ENCODE measurements around the gene CYP1B1. TPM values are rescaled to one million over a fixed set of nuclear protein-coding genes. Genes with fewer than 3 reads are reported as not detected.

The CYP1B1 gene
- total and polyA plus RNA-seq, 2 donors (not counting 1 experiment from before 2014, with no cell fraction given), result 43.2 to 94.1 TPM

DNA sequence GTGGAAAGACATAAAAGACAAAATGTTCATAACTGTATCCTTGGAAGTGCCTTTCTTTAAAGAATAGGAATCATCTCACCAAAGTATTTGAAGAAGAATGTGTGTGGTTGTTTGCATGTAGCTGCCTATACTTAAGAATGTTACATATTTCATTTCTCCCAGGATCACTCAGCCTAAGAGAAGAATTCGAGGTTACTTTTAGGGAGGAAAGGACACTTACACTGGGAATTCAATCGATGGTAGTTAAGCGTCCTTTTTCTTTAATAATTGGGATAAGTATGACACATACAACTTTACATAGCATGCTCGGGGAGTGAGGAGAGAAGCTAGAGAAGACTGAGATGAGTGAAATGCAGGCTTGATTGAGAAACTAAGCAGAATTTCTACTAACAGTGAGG is 22.0 kb upstream of the CYP1B1 start:
- Histone ChIP-seq H3K27ac (ENCODE audit: insufficient read depth, low read length) (peak overlapping the region; percentile 46), H3K27me3 (ENCODE audit: control insufficient read depth, insufficient read depth, low read length) (peaks cover 2% of the 10 kb centered on the region), H4K20me1 (ENCODE audit: control insufficient read depth, extremely low read depth, insufficient read depth, low read length) (no peaks in the 10 kb centered on the region), H3K4me2 (ENCODE audit: extremely low read depth, insufficient read depth, low read length) (no peak overlapping the region), H3K9ac (ENCODE audit: insufficient read depth, low read length) (no peak overlapping the region), H3K4me3 (replicated peaks in 1 of 4; ENCODE audit: control extremely low read depth in 1 of 4, insufficient read depth in 1 of 4, low read depth in 3 of 4, low read length in 4 of 4) (peak overlapping the region in 1 of 4 experiments; percentile 29), H3K4me1 (ENCODE audit: control insufficient read depth, extremely low read depth, insufficient read depth, low read length) (peaks cover 11% of the 10 kb centered on the region), H2AFZ (ENCODE audit: low read length) (no peak overlapping the region), H3K9me3 (ENCODE audit: control insufficient read depth, insufficient read depth, low read depth, low read length) (no peaks in the 10 kb centered on the region), H3K36me3 (ENCODE audit: control insufficient read depth, insufficient read depth, low read length) (no peaks in the 10 kb centered on the region), H3K79me2 (ENCODE audit: control insufficient read depth, insufficient read depth, low read length) (no peaks in the 10 kb centered on the region)
- TF ChIP-seq CTCF (conservative IDR thresholded peaks at IDR 0.05 in 1 of 2, IDR thresholded peaks at IDR 0.05 in 1 of 2; ENCODE audit: low read depth in 1 of 2, low read length in 2 of 2) (no peak), EZH2 (IDR thresholded peaks at IDR 0.05; ENCODE audit: low read length, missing control alignments) (no peak)
- DNase-seq (ENCODE audit: low read depth in 2 of 2), result peak; percentile 23 to 78

- Histone ChIP-seq H3K27ac (ENCODE audit: insufficient read depth, low read length) (no peak overlapping the region), H2AFZ (ENCODE audit: low read length) (no peak overlapping the region), H3K27me3 (ENCODE audit: control insufficient read depth, insufficient read depth, low read length) (peaks cover 2% of the 10 kb centered on the region), H3K4me3 (replicated peaks in 1 of 4; ENCODE audit: control extremely low read depth in 1 of 4, insufficient read depth in 1 of 4, low read depth in 3 of 4, low read length in 4 of 4) (no peak overlapping the region), H3K79me2 (ENCODE audit: control insufficient read depth, insufficient read depth, low read length) (no peaks in the 10 kb centered on the region), H3K9me3 (ENCODE audit: control insufficient read depth, insufficient read depth, low read depth, low read length) (no peaks in the 10 kb centered on the region), H3K4me2 (ENCODE audit: extremely low read depth, insufficient read depth, low read length) (no peak overlapping the region), H3K9ac (ENCODE audit: insufficient read depth, low read length) (no peak overlapping the region), H3K36me3 (ENCODE audit: control insufficient read depth, insufficient read depth, low read length) (no peaks in the 10 kb centered on the region), H4K20me1 (ENCODE audit: control insufficient read depth, extremely low read depth, insufficient read depth, low read length) (no peaks in the 10 kb centered on the region), H3K4me1 (ENCODE audit: control insufficient read depth, extremely low read depth, insufficient read depth, low read length) (peaks cover 16% of the 10 kb centered on the region)
- DNase-seq (ENCODE audit: low read depth in 2 of 2), result peak in 1 of 2 donors; percentile 36
- TF ChIP-seq CTCF (conservative IDR thresholded peaks at IDR 0.05 in 1 of 2, IDR thresholded peaks at IDR 0.05 in 1 of 2; ENCODE audit: low read depth in 1 of 2, low read length in 2 of 2), result no peak
- TF ChIP-seq EZH2 (IDR thresholded peaks at IDR 0.05; ENCODE audit: low read length, missing control alignments), result no peak
Observed at GRCh38 chr2:38097258-38097987, 21.5 kb upstream of the CYP1B1 start.

- H3K9me3 ChIP-seq (ENCODE audit: control insufficient read depth, insufficient read depth, low read depth, low read length), result no peaks in the 10 kb centered on the region
- H3K27ac ChIP-seq (ENCODE audit: insufficient read depth, low read length), result no peak overlapping the region
- H3K4me1 ChIP-seq (ENCODE audit: control insufficient read depth, extremely low read depth, insufficient read depth, low read length), result peaks cover 21% of the 10 kb centered on the region
- peak in 1 of 2 donors; percentile 28 for DNase-seq (ENCODE audit: low read depth in 2 of 2)
- no peaks in the 10 kb centered on the region for H4K20me1 ChIP-seq (ENCODE audit: control insufficient read depth, extremely low read depth, insufficient read depth, low read length)
- H3K79me2 ChIP-seq (ENCODE audit: control insufficient read depth, insufficient read depth, low read length), result no peaks in the 10 kb centered on the region
- no peak overlapping the region for H3K9ac ChIP-seq (ENCODE audit: insufficient read depth, low read length)
- H3K4me2 ChIP-seq (ENCODE audit: extremely low read depth, insufficient read depth, low read length), result no peak overlapping the region
- TF ChIP-seq CTCF (conservative IDR thresholded peaks at IDR 0.05 in 1 of 2, IDR thresholded peaks at IDR 0.05 in 1 of 2; ENCODE audit: low read depth in 1 of 2, low read length in 2 of 2) (no peak), EZH2 (IDR thresholded peaks at IDR 0.05; ENCODE audit: low read length, missing control alignments) (no peak)
- peaks cover 2% of the 10 kb centered on the region for H3K27me3 ChIP-seq (ENCODE audit: control insufficient read depth, insufficient read depth, low read length)
- H3K36me3 ChIP-seq (ENCODE audit: control insufficient read depth, insufficient read depth, low read length), result no peaks in the 10 kb centered on the region
- H3K4me3 ChIP-seq (replicated peaks in 1 of 4; ENCODE audit: control extremely low read depth in 1 of 4, insufficient read depth in 1 of 4, low read depth in 3 of 4, low read length in 4 of 4), result no peak overlapping the region
- no peak overlapping the region for H2AFZ ChIP-seq (ENCODE audit: low read length)
Observed at GRCh38 chr2:38095996-38096861, 20.3 kb upstream of the CYP1B1 start.
